ENCODE measurements around the gene MYLIP. TPM values are rescaled to one million over a fixed set of nuclear protein-coding genes. Genes with fewer than 3 reads are reported as not detected.
"Not testable (repeated sequence)": the region's sequence is repeated elsewhere in the genome, so short reads cannot be mapped to it uniquely, and the experiment has no call there.

The MYLIP gene
- total and polyA plus RNA-seq, 8 donors = 6.6 to 20.2 (median 12.0) TPM

- no peaks in the 10 kb centered on the region for H3K9me3 ChIP-seq
- FAIRE-seq (no peak), DNase-seq (no peak), ATAC-seq (no peak)
- H3K4me3 ChIP-seq = no peak overlapping the region
- H3K4me1 ChIP-seq = no peaks in the 10 kb centered on the region
- TF ChIP-seq CTCF (IDR thresholded peaks at IDR 0.05) = no peak
- no peaks in the 10 kb centered on the region for H3K36me3 ChIP-seq
- no peaks in the 10 kb centered on the region for H3K27me3 ChIP-seq
- H3K27ac ChIP-seq = no peak overlapping the region
- intact Hi-C loops (cut with DNase I) = no loop called here
- 31 to 37% methylated on average over 5 of the region's 5 CpGs for WGBS, 2 donors
Measured at GRCh38 chr6:16168121-16168520, 39.2 kb downstream of the MYLIP start.

GRCh38 chr6:16168858-16169257 lies 40.0 kb downstream of the MYLIP start:
- H3K27ac ChIP-seq = no peak overlapping the region
- no peak for DNase-seq
- intact Hi-C loops (cut with DNase I) = no loop called here
- H3K9me3 ChIP-seq = no peaks in the 10 kb centered on the region
- no peak for ATAC-seq
- no peaks in the 10 kb centered on the region for H3K36me3 ChIP-seq
- H3K4me1 ChIP-seq = no peaks in the 10 kb centered on the region
- 72 to 86% methylated on average over 3 of the region's 3 CpGs for WGBS, 2 donors
- no peaks in the 10 kb centered on the region for H3K27me3 ChIP-seq
- FAIRE-seq = no peak
- TF ChIP-seq CTCF (IDR thresholded peaks at IDR 0.05) = no peak
- H3K4me3 ChIP-seq = no peak overlapping the region

GRCh38 chr6:16171400-16171799 lies 42.5 kb downstream of the MYLIP start:
- TF ChIP-seq CTCF (IDR thresholded peaks at IDR 0.05) = no peak
- DNase-seq (no peak), ATAC-seq (no peak), FAIRE-seq (no peak)
- H3K27me3 ChIP-seq = no peaks in the 10 kb centered on the region
- H3K27ac ChIP-seq = no peak overlapping the region
- no peaks in the 10 kb centered on the region for H3K36me3 ChIP-seq
- intact Hi-C loops (cut with DNase I) = no loop called here
- H3K9me3 ChIP-seq = no peaks in the 10 kb centered on the region
- 94 to 97% methylated on average over 2 of the region's 2 CpGs for WGBS, 2 donors
- H3K4me3 ChIP-seq = no peak overlapping the region
- H3K4me1 ChIP-seq = no peaks in the 10 kb centered on the region

- WGBS, 2 donors = 89 to 92% methylated on average over 3 of the region's 3 CpGs
- no peaks in the 10 kb centered on the region for H3K36me3 ChIP-seq
- intact Hi-C loops (cut with DNase I) = no loop called here
- H3K9me3 ChIP-seq = no peaks in the 10 kb centered on the region
- H3K4me1 ChIP-seq = no peaks in the 10 kb centered on the region
- no peak for FAIRE-seq
- no peak overlapping the region for H3K27ac ChIP-seq
- no peak for DNase-seq
- H3K4me3 ChIP-seq = no peak overlapping the region
- no peak for TF ChIP-seq CTCF (IDR thresholded peaks at IDR 0.05)
- no peak for ATAC-seq
- H3K27me3 ChIP-seq = no peaks in the 10 kb centered on the region
Measured at GRCh38 chr6:16173167-16173940, 44.5 kb downstream of the MYLIP start.

- TF ChIP-seq CTCF (IDR thresholded peaks at IDR 0.05) = no peak
- FAIRE-seq = no peak
- Histone ChIP-seq H3K4me3 (no peak overlapping the region), H3K27me3 (no peaks in the 10 kb centered on the region), H3K9me3 (no peaks in the 10 kb centered on the region), H3K4me1 (no peaks in the 10 kb centered on the region), H3K36me3 (no peaks in the 10 kb centered on the region), H3K27ac (peak overlapping the region in 1 of 4 donors; percentile 41)
- 48% methylated on average over 8 of the region's 8 CpGs for WGBS, 2 donors
- intact Hi-C loops (cut with DNase I) = no loop called here
- ATAC-seq = peak; percentile 34 to 87 (median 68)
- no peak for DNase-seq
Measured at GRCh38 chr6:16174416-16175078, 45.7 kb downstream of the MYLIP start.

GRCh38 chr6:16176600-16176999 lies 47.7 kb downstream of the MYLIP start:
- DNase-seq; intact Hi-C loops (cut with DNase I); H3K36me3 ChIP-seq; H3K27ac ChIP-seq; FAIRE-seq; H3K4me1 ChIP-seq; H3K4me3 ChIP-seq; H3K27me3 ChIP-seq; ATAC-seq; H3K9me3 ChIP-seq: not testable (repeated sequence)
- 92 to 100% methylated on average over 1 of the region's 1 CpG for WGBS, 2 donors

Data from pancreas (tissue), 10 donors.